GM18498 (cell line): ENCODE measurements around the gene SDK2.

Experiments used
- ATAC-seq: cut with Tn5 transposase; IDR thresholded peaks from one replicate; pipeline ENCODE4 v1.9.1; 2021; ENCODE audit warnings: mild to moderate bottlenecking, moderate library complexity; ENCODE audit not compliant: unreplicated experiment

SDK2 gene

GRCh38 chr17:73379826-73380225 lies 264.4 kb downstream of the SDK2 start:
- ATAC-seq, result no peak

GRCh38 chr17:73378974-73379470 lies 265.2 kb downstream of the SDK2 start:
- ATAC-seq, result no peak

GRCh38 chr17:73376636-73377035 lies 267.6 kb downstream of the SDK2 start:
- no peak for ATAC-seq

GRCh38 chr17:73376152-73376551 lies 268.1 kb downstream of the SDK2 start:
- no peak for ATAC-seq

- no peak for ATAC-seq
Measured at GRCh38 chr17:73371836-73372235, 272.4 kb downstream of the SDK2 start.

GRCh38 chr17:73371285-73371684 lies 273.0 kb downstream of the SDK2 start:
- no peak for ATAC-seq

GRCh38 chr17:73369817-73370490 lies 274.3 kb downstream of the SDK2 start:
- ATAC-seq, result peak; percentile 52

- no peak for ATAC-seq
Measured at GRCh38 chr17:73369111-73369521, 275.1 kb downstream of the SDK2 start.

- no peak for ATAC-seq
Measured at GRCh38 chr17:73368085-73368631, 276.1 kb downstream of the SDK2 start.

GRCh38 chr17:73365906-73366623 lies 278.2 kb downstream of the SDK2 start:
- ATAC-seq, result no peak

GRCh38 chr17:73365301-73365874 lies 278.9 kb downstream of the SDK2 start:
- no peak for ATAC-seq

GRCh38 chr17:73364155-73364522 lies 280.1 kb downstream of the SDK2 start:
- ATAC-seq, result no peak

GRCh38 chr17:73363442-73364154 lies 280.6 kb downstream of the SDK2 start:
- no peak for ATAC-seq

GRCh38 chr17:73362697-73363096 lies 281.5 kb downstream of the SDK2 start:
- no peak for ATAC-seq

- ATAC-seq, result no peak
Measured at GRCh38 chr17:73360961-73361761, 283.1 kb downstream of the SDK2 start.

GRCh38 chr17:73359987-73360410 lies 284.2 kb downstream of the SDK2 start:
- no peak for ATAC-seq

GRCh38 chr17:73359352-73359751 lies 284.9 kb downstream of the SDK2 start:
- ATAC-seq, result no peak

GRCh38 chr17:73358668-73359067 lies 285.6 kb downstream of the SDK2 start:
- no peak for ATAC-seq

GRCh38 chr17:73357981-73358380 lies 286.3 kb downstream of the SDK2 start:
- no peak for ATAC-seq

- ATAC-seq, result no peak
Measured at GRCh38 chr17:73357318-73357717, 286.9 kb downstream of the SDK2 start.
